ENCODE results near the gene UNC13C. TPM values are rescaled to one million over a fixed set of nuclear protein-coding genes. Genes with fewer than 3 reads are reported as not detected.

UNC13C gene
- total RNA-seq, 1 donor: 0.81 TPM

- TF ChIP-seq, protein P1, sequence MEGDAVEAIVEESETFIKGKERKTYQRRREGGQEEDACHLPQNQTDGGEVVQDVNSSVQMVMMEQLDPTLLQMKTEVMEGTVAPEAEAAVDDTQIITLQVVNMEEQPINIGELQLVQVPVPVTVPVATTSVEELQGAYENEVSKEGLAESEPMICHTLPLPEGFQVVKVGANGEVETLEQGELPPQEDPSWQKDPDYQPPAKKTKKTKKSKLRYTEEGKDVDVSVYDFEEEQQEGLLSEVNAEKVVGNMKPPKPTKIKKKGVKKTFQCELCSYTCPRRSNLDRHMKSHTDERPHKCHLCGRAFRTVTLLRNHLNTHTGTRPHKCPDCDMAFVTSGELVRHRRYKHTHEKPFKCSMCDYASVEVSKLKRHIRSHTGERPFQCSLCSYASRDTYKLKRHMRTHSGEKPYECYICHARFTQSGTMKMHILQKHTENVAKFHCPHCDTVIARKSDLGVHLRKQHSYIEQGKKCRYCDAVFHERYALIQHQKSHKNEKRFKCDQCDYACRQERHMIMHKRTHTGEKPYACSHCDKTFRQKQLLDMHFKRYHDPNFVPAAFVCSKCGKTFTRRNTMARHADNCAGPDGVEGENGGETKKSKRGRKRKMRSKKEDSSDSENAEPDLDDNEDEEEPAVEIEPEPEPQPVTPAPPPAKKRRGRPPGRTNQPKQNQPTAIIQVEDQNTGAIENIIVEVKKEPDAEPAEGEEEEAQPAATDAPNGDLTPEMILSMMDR (IDR thresholded peaks at IDR 0.05; ENCODE audit: insufficient read depth, low read length): no peak
- H3K4me3 ChIP-seq (ENCODE audit: low read depth, low read length): no peak overlapping the region
- DNase-seq (ENCODE audit: low read depth): no peak
These were observed 542.4 kb downstream of the UNC13C start for GRCh38 chr15:54520616-54521015.

GRCh38 chr15:54521206-54521605, 543.0 kb downstream of the UNC13C start:
- no peak overlapping the region for H3K4me3 ChIP-seq (ENCODE audit: low read depth, low read length)
- TF ChIP-seq, protein P1 (IDR thresholded peaks at IDR 0.05; ENCODE audit: insufficient read depth, low read length): no peak
- no peak for DNase-seq (ENCODE audit: low read depth)

GRCh38 chr15:54528021-54528420, 549.8 kb downstream of the UNC13C start:
- DNase-seq (ENCODE audit: low read depth): no peak
- TF ChIP-seq, protein P1 (IDR thresholded peaks at IDR 0.05; ENCODE audit: insufficient read depth, low read length): no peak
- H3K4me3 ChIP-seq (ENCODE audit: low read depth, low read length): no peak overlapping the region

DNA sequence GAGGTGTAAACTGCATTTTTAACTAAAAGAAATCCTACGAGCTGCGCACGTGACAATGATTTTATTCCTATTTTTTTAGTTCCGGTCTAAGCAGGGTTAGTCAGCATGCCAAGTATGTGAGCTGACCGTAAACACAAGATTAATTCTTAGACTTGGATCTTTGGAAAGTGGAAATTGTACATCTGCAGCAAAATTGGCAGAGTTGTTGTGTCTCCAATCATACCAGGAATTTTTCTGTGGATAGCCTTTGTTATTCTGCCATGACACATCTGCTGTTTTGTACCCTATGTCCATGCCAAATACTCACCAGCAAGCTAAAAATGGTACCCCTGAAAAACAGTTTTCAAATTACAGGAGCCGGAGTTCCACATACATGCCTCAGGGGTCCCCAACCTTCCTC, 562.5 kb downstream of the UNC13C start:
- peak; percentile 8 for DNase-seq (ENCODE audit: low read depth)
- H3K4me3 ChIP-seq (ENCODE audit: low read depth, low read length): no peak overlapping the region

GRCh38 chr15:54547491-54547890, 569.2 kb downstream of the UNC13C start:
- no peak overlapping the region for H3K4me3 ChIP-seq (ENCODE audit: low read depth, low read length)
- DNase-seq (ENCODE audit: low read depth): no peak
- TF ChIP-seq, protein P1 (IDR thresholded peaks at IDR 0.05; ENCODE audit: insufficient read depth, low read length): no peak

More for the DNA sequence above, 562.5 kb downstream of the UNC13C start:
- TF ChIP-seq, protein P1 (IDR thresholded peaks at IDR 0.05; ENCODE audit: insufficient read depth, low read length): no peak

DNA sequence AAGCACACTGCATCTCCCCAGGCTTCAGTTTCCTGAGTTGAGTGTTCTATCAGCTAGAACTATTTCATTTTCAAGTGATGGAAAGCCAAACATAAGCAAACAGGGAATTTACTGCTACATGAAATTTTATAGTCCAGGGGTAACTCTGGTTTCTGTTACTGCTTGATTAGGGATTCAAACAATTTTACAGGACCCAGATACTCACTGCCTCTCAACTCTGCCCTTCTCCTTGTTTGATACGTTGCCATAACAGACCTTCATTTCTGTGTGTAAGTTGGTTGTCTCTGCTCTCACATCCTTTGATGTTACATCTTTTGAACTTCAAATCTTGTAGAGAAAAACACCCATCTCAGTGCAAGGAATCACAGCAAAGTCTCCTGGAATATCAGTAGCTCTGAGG, 572.7 kb downstream of the UNC13C start:
- no peak for DNase-seq (ENCODE audit: low read depth)
- TF ChIP-seq, protein P1 (IDR thresholded peaks at IDR 0.05; ENCODE audit: insufficient read depth, low read length): no peak
- H3K4me3 ChIP-seq (ENCODE audit: low read depth, low read length): no peak overlapping the region

- no peak overlapping the region for H3K4me3 ChIP-seq (ENCODE audit: low read depth, low read length)
- no peak for DNase-seq (ENCODE audit: low read depth)
- TF ChIP-seq, protein P1 (IDR thresholded peaks at IDR 0.05; ENCODE audit: insufficient read depth, low read length): no peak
These were observed 578.0 kb downstream of the UNC13C start for GRCh38 chr15:54556231-54556630.
